Left colon (tissue), 2 donors: ENCODE results near the gene LAMC3. TPM values are rescaled to one million over a fixed set of nuclear protein-coding genes. Genes with fewer than 3 reads are reported as not detected.

Experiments
- ATAC-seq: fragments of 200-7000 bp; cut with Tn5 transposase; one replicate; pipeline ENCODE4 v1.9.1; 2020; ENCODE audit warnings: mild to moderate bottlenecking, moderate library complexity
- DNase-seq, 2 donors: peaks; one replicate each; pipeline ENCODE4 v3.0.0-alpha.2; 2020
- intact Hi-C, 2 donors: fragments of 100-400 bp; cut with DNase I in 1 of 2; cut with micrococcal nuclease in 1 of 2; formaldehyde crosslinking; loops; one replicate each; pipeline versions ENCODE4 v1.11.2 to v1.14.0; 2022; cut with DNase I, micrococcal nuclease
- total RNA-seq, 2 donors: library from RNA; stranded (reverse); fragmentation: NEBNext Ultra II Directional; extraction: Animal tissue kit (Norgen Biotek cat#: 25700); gene quantifications; one replicate each; pipeline ENCODE4 v1.2.1, GENCODE V29; 2021
- donor health status: DM: no; HTN: no; CAD: no.
- donor health status: DM: yes; HTN: yes; CAD: no.

Gene LAMC3
- total RNA-seq, 2 donors from 2014 or later: 0.82 to 1.3 TPM

DNA sequence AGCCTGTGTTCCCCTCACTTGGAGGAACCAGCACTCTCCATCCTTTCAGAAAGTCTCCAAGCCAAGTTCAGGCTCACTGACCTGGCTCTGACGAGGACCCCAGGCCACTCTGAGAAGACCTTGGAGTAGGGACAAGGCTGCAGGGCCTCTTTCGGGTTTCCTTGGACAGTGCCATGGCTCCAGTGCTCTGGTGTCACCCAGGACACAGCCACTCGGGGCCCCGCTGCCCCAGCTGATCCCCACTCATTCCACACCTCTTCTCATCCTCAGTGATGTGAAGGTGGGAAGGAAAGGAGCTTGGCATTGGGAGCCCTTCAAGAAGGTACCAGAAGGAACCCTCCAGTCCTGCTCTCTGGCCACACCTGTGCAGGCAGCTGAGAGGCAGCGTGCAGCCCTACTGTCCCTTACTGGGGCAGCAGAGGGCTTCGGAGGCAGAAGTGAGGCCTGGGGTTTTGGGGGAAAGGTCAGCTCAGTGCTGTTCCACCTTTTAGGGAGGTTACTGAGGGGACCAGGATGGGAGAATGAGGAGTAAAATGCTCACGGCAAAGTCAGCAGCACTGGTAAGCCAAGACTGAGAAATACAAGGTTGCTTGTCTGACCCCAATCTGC lies 111.8 kb downstream of the LAMC3 start:
- no peak for ATAC-seq
- intact Hi-C loops: no loop called here
- no peak for DNase-seq

DNA sequence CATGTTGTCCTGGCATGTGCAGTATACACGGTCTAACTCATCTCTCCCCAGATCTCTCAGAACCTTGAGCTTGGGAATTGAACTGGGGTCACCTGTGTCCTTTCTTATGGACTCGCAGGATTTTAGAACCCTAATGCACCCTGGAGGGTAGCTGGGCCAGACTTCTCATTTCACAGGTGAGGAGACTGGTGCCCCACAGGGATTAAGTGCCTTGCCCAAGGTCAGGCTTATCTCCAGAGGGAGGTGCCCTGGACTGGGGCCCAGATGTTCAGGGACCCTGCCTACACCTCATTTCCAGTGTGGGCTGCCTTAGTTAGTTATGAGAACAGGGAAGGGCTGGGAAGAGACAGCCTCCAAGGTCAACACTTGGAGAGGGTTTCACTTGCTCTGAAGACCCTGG lies 112.4 kb downstream of the LAMC3 start:
- DNase-seq (no peak), ATAC-seq (no peak)
- intact Hi-C loops: no loop called here

DNA sequence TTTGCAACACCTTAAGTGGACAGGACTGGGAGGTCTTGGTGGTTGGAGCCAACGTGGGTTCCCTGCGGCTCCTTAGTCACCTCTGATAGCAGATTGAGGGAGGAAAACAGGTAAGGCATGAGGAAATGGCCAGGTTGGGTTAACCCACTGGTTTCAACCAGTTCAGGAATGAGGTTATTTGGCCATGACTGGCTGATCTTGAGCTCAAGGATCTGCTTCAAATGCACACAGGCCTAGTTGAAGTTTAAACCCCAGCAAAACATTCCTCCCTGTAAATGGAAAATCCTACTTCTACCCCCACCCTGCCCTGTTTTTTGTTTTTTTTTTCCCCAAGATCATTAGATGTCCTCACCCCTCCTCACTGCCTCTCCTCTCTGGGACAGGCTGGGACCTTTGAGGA lies 113.2 kb downstream of the LAMC3 start:
- ATAC-seq (no peak), DNase-seq (no peak)
- intact Hi-C loops: no loop called here

- intact Hi-C loops: no loop called here
- ATAC-seq: peak; percentile 4
- DNase-seq: no peak
Observed at GRCh38 chr9:131125038-131125287, 116.0 kb downstream of the LAMC3 start.

GRCh38 chr9:131125288-131126058 lies 116.5 kb downstream of the LAMC3 start, which contains the start of gene NUP214:
TSS of gene NUP214 (plus strand) at chr9:131125586. CDS start at chr9:131125705, 119 bp downstream.
- intact Hi-C loops: no loop called here
- peak; percentile 97 for ATAC-seq
- peak; percentile 99 to 100 for DNase-seq

- intact Hi-C loops: no loop called here
- no peak for ATAC-seq
- no peak for DNase-seq
Observed at GRCh38 chr9:131126059-131126426, 117.1 kb downstream of the LAMC3 start.

DNA sequence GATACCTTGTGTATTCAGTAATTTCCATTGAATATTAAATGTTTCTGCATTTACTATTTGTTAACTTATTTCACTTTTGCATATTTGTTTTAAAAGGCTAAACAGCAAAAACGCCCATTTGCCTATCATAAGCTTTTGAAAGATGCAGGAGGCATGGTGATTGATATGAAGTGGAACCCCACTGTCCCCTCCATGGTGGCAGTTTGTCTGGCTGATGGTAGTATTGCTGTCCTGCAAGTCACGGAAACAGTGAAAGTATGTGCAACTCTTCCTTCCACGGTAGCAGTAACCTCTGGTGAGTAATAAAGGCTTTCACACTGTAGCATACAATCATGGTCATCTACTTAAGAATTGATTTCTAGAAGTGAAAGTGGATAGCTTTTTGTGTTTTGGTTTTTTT lies 120.2 kb downstream of the LAMC3 start:
- intact Hi-C loops: no loop called here
- ATAC-seq (no peak), DNase-seq (no peak)

DNA sequence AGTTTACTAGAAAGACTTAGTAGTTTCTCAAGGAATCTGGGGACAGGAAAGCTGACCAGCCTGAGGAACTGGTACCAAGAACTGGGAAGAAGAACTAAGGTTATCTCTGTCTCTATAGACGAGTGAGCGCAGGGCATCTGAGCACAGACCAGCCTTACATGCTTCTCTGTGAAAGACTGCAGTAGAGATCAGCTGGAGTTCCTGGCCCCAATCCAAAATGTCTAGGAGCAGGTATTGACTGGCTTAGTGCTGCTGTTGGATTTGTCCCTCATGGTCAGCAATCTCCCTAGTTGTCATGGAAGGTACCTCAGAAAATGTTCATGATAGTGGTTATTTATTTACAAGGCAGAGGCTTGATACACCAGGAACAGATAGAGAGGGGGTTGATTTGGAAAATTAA lies 129.7 kb downstream of the LAMC3 start:
- DNase-seq (no peak), ATAC-seq (no peak)
- intact Hi-C loops: no loop called here

- ATAC-seq (no peak), DNase-seq (no peak)
- intact Hi-C loops: no loop called here
Observed at GRCh38 chr9:131140112-131140511, 131.1 kb downstream of the LAMC3 start.

DNA sequence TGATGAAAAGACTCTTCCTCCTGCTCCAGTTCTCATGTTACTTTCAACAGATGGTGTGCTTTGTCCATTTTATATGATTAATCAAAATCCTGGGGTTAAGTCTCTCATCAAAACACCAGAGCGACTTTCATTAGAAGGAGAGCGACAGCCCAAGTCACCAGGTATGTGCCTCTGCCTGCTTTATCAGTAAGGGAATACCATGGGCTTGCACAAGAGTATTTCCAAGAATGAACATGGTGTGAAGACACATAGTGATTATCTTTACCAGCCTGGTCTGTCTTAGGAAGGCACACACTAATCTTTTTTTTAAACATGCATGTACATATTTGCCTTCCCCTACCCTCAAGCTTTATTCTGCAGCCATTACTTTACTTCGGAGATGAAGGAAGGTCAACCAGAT lies 131.6 kb downstream of the LAMC3 start:
- DNase-seq: no peak
- intact Hi-C loops: no loop called here
- ATAC-seq: no peak

- no peak for DNase-seq
- intact Hi-C loops: no loop called here
- no peak for ATAC-seq
Observed at GRCh38 chr9:131142160-131142559, 133.2 kb downstream of the LAMC3 start.

Other genes starting within 250 kb of the LAMC3 start
- gene ABL1, start 173.9 kb upstream of the LAMC3 start, total RNA-seq: 10 to 100 TPM; 79.0 to 93.9 TPM
- gene QRFP, start 112.4 kb upstream of the LAMC3 start, total RNA-seq: not detected
- 1 to 10 TPM; 7.9 to 9.6 TPM for gene FIBCD1, start 69.9 kb upstream of the LAMC3 start, total RNA-seq
- gene AIF1L, start 87.4 kb downstream of the LAMC3 start, total RNA-seq: 1 to 10 TPM; 2.7 to 3.7 TPM
- 10 to 100 TPM; 44.1 to 55.1 TPM for gene NUP214, start 116.4 kb downstream of the LAMC3 start, total RNA-seq